Hepatocyte (in vitro differentiated cells): ENCODE data around the gene CORO2A. TPM values are rescaled to one million over a fixed set of nuclear protein-coding genes. Genes with fewer than 3 reads are reported as not detected.

Experiments
- DNase-seq: peaks from one replicate; pipeline ENCODE4 v3.0.0-alpha.2; 2016; ENCODE audit warnings: low spot score
- H2AFZ ChIP-seq: fragments of 200-600 bp; sonication (generic); 2 replicates; pipeline ENCODE4 v1.6.0; 2016; ENCODE audit warnings: antibody characterized with exemption, mild to moderate bottlenecking
- H3K27ac ChIP-seq: fragments of 200-600 bp; sonication (generic); 2 replicates; pipeline ENCODE4 v1.5.1; 2016; ENCODE audit warnings: mild to moderate bottlenecking
- H3K27me3 ChIP-seq: fragments of 200-600 bp; sonication (generic); 2 replicates; pipeline ENCODE4 v1.6.1; 2016
- H3K36me3 ChIP-seq: fragments of 200-600 bp; sonication (generic); replicated peaks from 2 replicates; pipeline ENCODE4 v1.5.1; 2016; ENCODE audit warnings: low read depth; ENCODE audit not compliant: insufficient read depth
- H3K4me1 ChIP-seq: fragments of 200-600 bp; sonication (generic); 2 replicates; pipeline ENCODE4 v1.5.1; 2016; ENCODE audit warnings: mild to moderate bottlenecking, moderate library complexity; ENCODE audit not compliant: insufficient read depth
- H3K4me2 ChIP-seq: fragments of 200-600 bp; sonication (generic); 2 replicates; pipeline ENCODE4 v1.6.0; 2016
- H3K4me3 ChIP-seq: fragments of 200-600 bp; sonication (generic); 2 replicates; pipeline ENCODE4 v1.5.1; 2016; ENCODE audit warnings: mild to moderate bottlenecking
- H3K79me2 ChIP-seq: fragments of 200-600 bp; sonication (generic); 2 replicates; pipeline ENCODE4 v1.6.0; 2017; ENCODE audit warnings: mild to moderate bottlenecking
- H3K9me2 ChIP-seq: fragments of 200-600 bp; sonication (generic); replicated peaks from 2 replicates; pipeline ENCODE4 v1.6.0; 2017; ENCODE audit warnings: mild to moderate bottlenecking; ENCODE audit not compliant: insufficient read depth
- H3K9me3 ChIP-seq: fragments of 200-600 bp; sonication (generic); 2 replicates; pipeline ENCODE4 v1.5.1; 2016; ENCODE audit warnings: low read depth, mild to moderate bottlenecking
- H4K20me1 ChIP-seq: fragments of 200-600 bp; sonication (generic); 2 replicates; pipeline ENCODE4 v1.6.0; 2016; ENCODE audit warnings: mild to moderate bottlenecking; ENCODE audit not compliant: insufficient read depth, poor library complexity, severe bottlenecking
- EZH2 ChIP-seq: fragments of 200-600 bp; sonication (generic); IDR thresholded peaks from 2 replicates; pipeline ENCODE4 v1.6.1; 2016; ENCODE audit warnings: antibody characterized with exemption, mild to moderate bottlenecking, borderline replicate concordance
- EZH2phosphoT487 ChIP-seq: fragments of 200-600 bp; sonication (generic); IDR thresholded peaks from one replicate; pipeline ENCODE4 v1.6.1; 2018; ENCODE audit warnings: antibody characterized with exemption, mild to moderate bottlenecking, low read depth, moderate library complexity; ENCODE audit not compliant: unreplicated experiment, severe bottlenecking
- WGBS: methylation state at CpG from one replicate; pipeline ENCODE4 v1.1.6; 2016; ENCODE audit warnings: low lambda C conversion rate; ENCODE audit errors: missing lambda C conversion rate; 5-methylcytosine and 5-hydroxymethylcytosine counted together
- polyA plus RNA-seq: library from polyadenylated mRNA; unstranded; fragments of >200 nt; fragmentation: Nextera tagmentation; extraction: Ambion mirVana; gene quantifications from 2 replicates; pipeline ENCODE4 v1.2.1, GENCODE V29; 2016
- total RNA-seq: library from RNA; depleted of rRNA; stranded (reverse); fragments of >200 nt; gene quantifications from 2 replicates; pipeline ENCODE4 v1.2.3, GENCODE V29; 2014
- TF ChIP-seq, protein P1 (sequence below): fragments of 200-600 bp; sonication (generic); IDR thresholded peaks from 2 replicates; pipeline ENCODE4 v1.5.1; 2016; ENCODE audit warnings: antibody characterized with exemption, mild to moderate bottlenecking; ENCODE audit not compliant: poor library complexity

The CORO2A gene
- total and polyA plus RNA-seq, 2 experiments from 2014 or later = 12.8 to 24.6 TPM

GRCh38 chr9:98225015-98225442, 32.6 kb upstream of the CORO2A start:
- TF ChIP-seq, protein P1, sequence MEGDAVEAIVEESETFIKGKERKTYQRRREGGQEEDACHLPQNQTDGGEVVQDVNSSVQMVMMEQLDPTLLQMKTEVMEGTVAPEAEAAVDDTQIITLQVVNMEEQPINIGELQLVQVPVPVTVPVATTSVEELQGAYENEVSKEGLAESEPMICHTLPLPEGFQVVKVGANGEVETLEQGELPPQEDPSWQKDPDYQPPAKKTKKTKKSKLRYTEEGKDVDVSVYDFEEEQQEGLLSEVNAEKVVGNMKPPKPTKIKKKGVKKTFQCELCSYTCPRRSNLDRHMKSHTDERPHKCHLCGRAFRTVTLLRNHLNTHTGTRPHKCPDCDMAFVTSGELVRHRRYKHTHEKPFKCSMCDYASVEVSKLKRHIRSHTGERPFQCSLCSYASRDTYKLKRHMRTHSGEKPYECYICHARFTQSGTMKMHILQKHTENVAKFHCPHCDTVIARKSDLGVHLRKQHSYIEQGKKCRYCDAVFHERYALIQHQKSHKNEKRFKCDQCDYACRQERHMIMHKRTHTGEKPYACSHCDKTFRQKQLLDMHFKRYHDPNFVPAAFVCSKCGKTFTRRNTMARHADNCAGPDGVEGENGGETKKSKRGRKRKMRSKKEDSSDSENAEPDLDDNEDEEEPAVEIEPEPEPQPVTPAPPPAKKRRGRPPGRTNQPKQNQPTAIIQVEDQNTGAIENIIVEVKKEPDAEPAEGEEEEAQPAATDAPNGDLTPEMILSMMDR = no peak
- TF ChIP-seq EZH2phosphoT487 = no peak
- TF ChIP-seq EZH2 = no peak
- H3K79me2 ChIP-seq = no peaks in the 10 kb centered on the region
- no peak overlapping the region for H3K4me2 ChIP-seq
- H2AFZ ChIP-seq = no peak overlapping the region
- H3K9me2 ChIP-seq = no peaks in the 10 kb centered on the region
- H3K27me3 ChIP-seq = no peaks in the 10 kb centered on the region
- 85% methylated on average over 6 of the region's 6 CpGs for WGBS
- H4K20me1 ChIP-seq = no peaks in the 10 kb centered on the region
- H3K4me3 ChIP-seq = no peak overlapping the region
- H3K27ac ChIP-seq = peak overlapping the region; percentile 92
- peaks cover 55% of the 10 kb centered on the region for H3K4me1 ChIP-seq
- DNase-seq = no peak
- no peaks in the 10 kb centered on the region for H3K36me3 ChIP-seq
- H3K9me3 ChIP-seq = no peaks in the 10 kb centered on the region

GRCh38 chr9:98222885-98223691, 30.7 kb upstream of the CORO2A start:
- peak overlapping the region; percentile 81 for H3K27ac ChIP-seq
- no peaks in the 10 kb centered on the region for H4K20me1 ChIP-seq
- no peaks in the 10 kb centered on the region for H3K9me2 ChIP-seq
- no peak overlapping the region for H3K4me2 ChIP-seq
- no peak overlapping the region for H3K4me3 ChIP-seq
- TF ChIP-seq EZH2 = no peak
- no peak for TF ChIP-seq EZH2phosphoT487
- TF ChIP-seq, protein P1 = no peak
- peaks cover 35% of the 10 kb centered on the region for H3K4me1 ChIP-seq
- no peak for DNase-seq
- H3K9me3 ChIP-seq = no peaks in the 10 kb centered on the region
- H3K27me3 ChIP-seq = no peaks in the 10 kb centered on the region
- no peaks in the 10 kb centered on the region for H3K36me3 ChIP-seq
- no peak overlapping the region for H2AFZ ChIP-seq
- H3K79me2 ChIP-seq = no peaks in the 10 kb centered on the region
- WGBS = 81% methylated on average over 5 of the region's 5 CpGs

DNA sequence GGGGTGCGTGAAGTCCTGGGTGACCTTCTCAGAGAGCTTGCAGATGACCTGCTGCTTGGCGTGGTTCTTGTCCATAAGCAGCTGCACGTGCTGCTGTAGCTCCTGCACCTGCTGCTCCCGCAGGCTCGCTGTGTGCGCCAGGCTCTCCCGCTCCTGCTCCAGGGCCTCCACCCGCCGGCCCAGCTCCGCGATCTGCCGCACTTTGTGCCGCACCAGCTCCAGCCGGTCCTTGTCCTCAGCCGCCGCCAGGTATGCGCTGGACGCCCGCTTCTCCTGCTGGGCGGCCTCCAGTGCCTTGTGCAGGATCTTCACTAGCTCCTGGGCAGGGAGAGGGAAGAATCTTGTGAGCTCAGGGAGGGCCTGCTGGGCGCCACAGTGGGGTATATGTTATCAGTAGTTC, 28.5 kb upstream of the CORO2A start:
- TF ChIP-seq, protein P1 = no peak
- TF ChIP-seq EZH2phosphoT487 (no peak), EZH2 (no peak)
- no peaks in the 10 kb centered on the region for H3K36me3 ChIP-seq
- no peaks in the 10 kb centered on the region for H4K20me1 ChIP-seq
- no peak overlapping the region for H3K4me2 ChIP-seq
- H3K79me2 ChIP-seq = no peaks in the 10 kb centered on the region
- no peaks in the 10 kb centered on the region for H3K9me3 ChIP-seq
- 95% methylated on average over 18 of the region's 21 CpGs for WGBS
- no peak overlapping the region for H3K4me3 ChIP-seq
- H3K4me1 ChIP-seq = peaks cover 14% of the 10 kb centered on the region
- H3K9me2 ChIP-seq = no peaks in the 10 kb centered on the region
- no peak for DNase-seq
- no peaks in the 10 kb centered on the region for H3K27me3 ChIP-seq
- no peak overlapping the region for H2AFZ ChIP-seq
- H3K27ac ChIP-seq = no peak overlapping the region
